GM23338 (cell line): Measurements from ENCODE around the gene LSM12. TPM values are rescaled to one million over a fixed set of nuclear protein-coding genes. Genes with fewer than 3 reads are reported as not detected.

ENCODE experiments used
- ATAC-seq: fragments of 200-7000 bp; cut with Tn5 transposase; 3 replicates; pipeline ENCODE4 v1.9.1; 2020
- DNase-seq: peaks from one replicate; pipeline ENCODE4 v3.0.0-alpha.2; 2015; ENCODE audit warnings: low spot score
- H2AFZ ChIP-seq: fragments of 200-600 bp; sonication (generic); 2 replicates; pipeline ENCODE4 v1.8.0; 2016; ENCODE audit warnings: antibody characterized with exemption, mild to moderate bottlenecking, moderate library complexity
- H3F3A ChIP-seq: fragments of 200-600 bp; sonication (generic); replicated peaks from 2 replicates; pipeline ENCODE4 v1.8.0; 2017; ENCODE audit warnings: antibody characterized with exemption, mixed run types, low read depth
- H3K27ac ChIP-seq: fragments of 200-600 bp; sonication (generic); 2 replicates; pipeline ENCODE4 v1.6.1; 2016; ENCODE audit warnings: low read depth
- H3K27me3 ChIP-seq: fragments of 200-600 bp; sonication (generic); 2 replicates; pipeline ENCODE4 v1.8.0; 2016; ENCODE audit warnings: mild to moderate bottlenecking, mixed run types, moderate library complexity; ENCODE audit not compliant: insufficient read depth
- H3K36me3 ChIP-seq: fragments of 200-600 bp; sonication (generic); 2 replicates; pipeline ENCODE4 v1.8.0; 2016; ENCODE audit warnings: mild to moderate bottlenecking; ENCODE audit not compliant: insufficient read depth
- H3K4me1 ChIP-seq: fragments of 200-600 bp; sonication (generic); 2 replicates; pipeline ENCODE4 v1.8.0; 2016; ENCODE audit warnings: mild to moderate bottlenecking, moderate library complexity; ENCODE audit not compliant: insufficient read depth
- H3K4me2 ChIP-seq: fragments of 200-600 bp; sonication (generic); 2 replicates; pipeline ENCODE4 v1.7.1; 2017; ENCODE audit warnings: mixed run types
- H3K4me3 ChIP-seq: fragments of 200-600 bp; sonication (generic); 2 replicates; pipeline ENCODE4 v1.6.1; 2016; ENCODE audit warnings: mixed run types
- H3K79me2 ChIP-seq: fragments of 200-600 bp; sonication (generic); replicated peaks from 2 replicates; pipeline ENCODE4 v1.8.0; 2017; ENCODE audit warnings: mild to moderate bottlenecking; ENCODE audit not compliant: insufficient read depth
- H3K9me2 ChIP-seq: fragments of 200-600 bp; sonication (generic); 2 replicates; pipeline ENCODE4 v1.8.0; 2017; ENCODE audit not compliant: insufficient read depth
- H4K20me1 ChIP-seq: fragments of 200-600 bp; sonication (generic); replicated peaks from 2 replicates; pipeline ENCODE4 v1.8.0; 2017; ENCODE audit warnings: mild to moderate bottlenecking; ENCODE audit not compliant: insufficient read depth
- H3K27ac Mint-ChIP-seq: 2 replicates; pipeline ENCODE4 v1.8.0; 2020; ENCODE audit warnings: inconsistent platforms, mild to moderate bottlenecking, moderate library complexity, mixed read lengths
- H3K27me3 Mint-ChIP-seq: 3 replicates; pipeline ENCODE4 v1.8.0; 2022; ENCODE audit warnings: low read depth, mild to moderate bottlenecking, moderate library complexity, mixed read lengths, inconsistent platforms; ENCODE audit not compliant: insufficient read depth, poor library complexity
- H3K36me3 Mint-ChIP-seq: 3 replicates; pipeline ENCODE4 v1.8.0; 2021; ENCODE audit warnings: low read depth, mild to moderate bottlenecking, inconsistent platforms, moderate library complexity, mixed read lengths
- H3K4me1 Mint-ChIP-seq: 3 replicates; pipeline ENCODE4 v1.8.0; 2020; ENCODE audit warnings: mild to moderate bottlenecking, inconsistent platforms, mixed read lengths
- H3K4me3 Mint-ChIP-seq: 3 replicates; pipeline ENCODE4 v1.8.0; 2021; ENCODE audit warnings: moderate library complexity, mild to moderate bottlenecking, inconsistent platforms, mixed read lengths
- H3K9me3 Mint-ChIP-seq: 3 replicates; pipeline ENCODE4 v1.8.0; 2020; ENCODE audit warnings: moderate library complexity, mild to moderate bottlenecking, inconsistent platforms, mixed read lengths
- CREB1 ChIP-seq: fragments of 250-450 bp; sonication (Bioruptor Pico); IDR thresholded peaks from 2 replicates; pipeline ENCODE4 v1.5.0; 2020; ENCODE audit warnings: low read depth, mild to moderate bottlenecking, moderate library complexity
- EZH2phosphoT487 ChIP-seq: fragments of 200-600 bp; sonication (generic); IDR thresholded peaks from one replicate; pipeline ENCODE4 v1.8.1; 2018; ENCODE audit warnings: antibody characterized with exemption; ENCODE audit not compliant: unreplicated experiment
- JUNB ChIP-seq: IDR thresholded peaks from one replicate; pipeline ENCODE4 v1.6.1; 2016; ENCODE audit warnings: antibody characterized with exemption; ENCODE audit not compliant: unreplicated experiment
- NANOG ChIP-seq: IDR thresholded peaks from 2 replicates; pipeline ENCODE4 v1.6.1; 2016; ENCODE audit warnings: antibody characterized with exemption, borderline replicate concordance
- POLR2AphosphoS5 ChIP-seq: IDR thresholded peaks from 2 replicates; pipeline ENCODE4 v1.6.1; 2016; ENCODE audit warnings: antibody characterized with exemption, low read depth
- STAT1 ChIP-seq: IDR thresholded peaks from one replicate; pipeline ENCODE4 v1.6.1; 2016; ENCODE audit warnings: antibody characterized with exemption; ENCODE audit not compliant: unreplicated experiment
- ZNF114 ChIP-seq: fragments of 250-450 bp; sonication (Bioruptor Pico); IDR thresholded peaks from 2 replicates; pipeline ENCODE4 v1.5.0; 2020; ENCODE audit warnings: mild to moderate bottlenecking, moderate library complexity
- ZNF331 ChIP-seq: fragments of 250-450 bp; sonication (Bioruptor Pico); IDR thresholded peaks from 2 replicates; pipeline ENCODE4 v1.5.0; 2020; ENCODE audit warnings: low read depth, mild to moderate bottlenecking, moderate library complexity
- polyA plus RNA-seq: library from polyadenylated mRNA; unstranded; fragments of >200 nt; fragmentation: Nextera tagmentation; extraction: Ambion mirVana; gene quantifications from 2 replicates; pipeline ENCODE4 v1.2.1, GENCODE V29; 2016
- total RNA-seq: library from RNA; depleted of rRNA; stranded (reverse); fragments of >200 nt; shearing (Covaris generic); gene quantifications from 2 replicates; pipeline ENCODE4 v1.2.3, GENCODE V29; 2014
- TF ChIP-seq, protein P1 (sequence below): IDR thresholded peaks from 2 replicates; pipeline ENCODE4 v1.6.1; 2016; ENCODE audit warnings: antibody characterized with exemption
- TF ChIP-seq, protein P2 (sequence below), 2 experiments: fragments of 200-600 bp in 1 of 2; sonication (generic) in 1 of 2; conservative IDR thresholded peaks; 2 replicates each; pipeline versions ENCODE4 v1.5.1 to v1.6.1; 2016 to 2017; ENCODE audit warnings: antibody characterized with exemption in 2 of 2, low read depth in 2 of 2, mild to moderate bottlenecking in 2 of 2, moderate library complexity in 1 of 2
- TF ChIP-seq, protein P3 (sequence below): fragments of 250-450 bp; sonication (Bioruptor Pico); IDR thresholded peaks from 2 replicates; pipeline ENCODE4 v1.5.0; 2020; ENCODE audit warnings: mild to moderate bottlenecking, moderate library complexity

The LSM12 gene
- total and polyA plus RNA-seq, 2 experiments from 2014 or later: 72.7 to 241 TPM

DNA sequence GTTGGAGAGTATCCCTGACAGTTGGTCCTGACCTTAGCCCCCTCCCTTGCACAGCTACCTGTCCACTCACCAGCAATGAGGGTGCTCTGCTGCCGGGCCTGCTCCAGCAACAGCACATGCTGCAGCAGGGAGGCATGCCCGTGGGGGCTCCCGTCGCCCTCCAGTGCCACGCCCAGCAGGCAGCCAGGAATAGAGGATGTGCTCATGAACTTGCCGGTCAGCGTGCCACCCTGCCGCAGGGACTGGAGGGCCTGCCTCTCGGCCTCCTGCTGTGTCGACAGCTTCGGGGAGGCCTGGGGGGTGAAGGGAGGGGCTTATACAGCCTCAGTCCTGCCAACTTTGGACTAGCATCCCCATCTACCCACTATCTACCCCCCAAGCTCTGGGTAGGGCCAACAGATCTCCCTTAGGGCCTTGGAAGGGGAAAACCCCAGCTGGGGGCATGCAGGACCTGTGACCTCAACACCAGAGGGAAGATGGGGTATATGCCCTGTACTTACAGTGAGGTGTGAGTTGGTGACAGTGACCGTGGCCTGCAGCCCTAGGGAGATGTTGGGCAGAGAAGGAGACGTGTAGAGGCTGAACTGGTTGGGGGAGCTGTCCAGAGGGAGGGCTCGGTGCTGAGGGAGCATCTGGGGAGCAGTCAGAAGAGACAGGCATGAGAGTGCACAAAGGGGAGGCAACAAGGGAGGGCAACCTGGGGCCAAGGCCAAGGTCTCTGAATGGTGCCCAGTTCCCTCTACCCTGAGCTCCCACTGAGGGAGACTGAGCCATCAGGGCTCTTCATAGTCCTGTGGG, 24.9 kb upstream of the LSM12 start (continued):
- no peak for TF ChIP-seq POLR2AphosphoS5
- TF ChIP-seq, protein P1, sequence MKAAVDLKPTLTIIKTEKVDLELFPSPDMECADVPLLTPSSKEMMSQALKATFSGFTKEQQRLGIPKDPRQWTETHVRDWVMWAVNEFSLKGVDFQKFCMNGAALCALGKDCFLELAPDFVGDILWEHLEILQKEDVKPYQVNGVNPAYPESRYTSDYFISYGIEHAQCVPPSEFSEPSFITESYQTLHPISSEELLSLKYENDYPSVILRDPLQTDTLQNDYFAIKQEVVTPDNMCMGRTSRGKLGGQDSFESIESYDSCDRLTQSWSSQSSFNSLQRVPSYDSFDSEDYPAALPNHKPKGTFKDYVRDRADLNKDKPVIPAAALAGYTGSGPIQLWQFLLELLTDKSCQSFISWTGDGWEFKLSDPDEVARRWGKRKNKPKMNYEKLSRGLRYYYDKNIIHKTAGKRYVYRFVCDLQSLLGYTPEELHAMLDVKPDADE: no peak
- TF ChIP-seq, protein P2, sequence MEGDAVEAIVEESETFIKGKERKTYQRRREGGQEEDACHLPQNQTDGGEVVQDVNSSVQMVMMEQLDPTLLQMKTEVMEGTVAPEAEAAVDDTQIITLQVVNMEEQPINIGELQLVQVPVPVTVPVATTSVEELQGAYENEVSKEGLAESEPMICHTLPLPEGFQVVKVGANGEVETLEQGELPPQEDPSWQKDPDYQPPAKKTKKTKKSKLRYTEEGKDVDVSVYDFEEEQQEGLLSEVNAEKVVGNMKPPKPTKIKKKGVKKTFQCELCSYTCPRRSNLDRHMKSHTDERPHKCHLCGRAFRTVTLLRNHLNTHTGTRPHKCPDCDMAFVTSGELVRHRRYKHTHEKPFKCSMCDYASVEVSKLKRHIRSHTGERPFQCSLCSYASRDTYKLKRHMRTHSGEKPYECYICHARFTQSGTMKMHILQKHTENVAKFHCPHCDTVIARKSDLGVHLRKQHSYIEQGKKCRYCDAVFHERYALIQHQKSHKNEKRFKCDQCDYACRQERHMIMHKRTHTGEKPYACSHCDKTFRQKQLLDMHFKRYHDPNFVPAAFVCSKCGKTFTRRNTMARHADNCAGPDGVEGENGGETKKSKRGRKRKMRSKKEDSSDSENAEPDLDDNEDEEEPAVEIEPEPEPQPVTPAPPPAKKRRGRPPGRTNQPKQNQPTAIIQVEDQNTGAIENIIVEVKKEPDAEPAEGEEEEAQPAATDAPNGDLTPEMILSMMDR (conservative IDR thresholded peaks at IDR 0.05; ENCODE audit: low read depth in 2 of 2): no peak
- no peak for TF ChIP-seq ZNF331
- no peak for TF ChIP-seq ZNF114 (CRISPR knock-in tag)
- TF ChIP-seq JUNB: no peak
- no peak for TF ChIP-seq NANOG

DNA sequence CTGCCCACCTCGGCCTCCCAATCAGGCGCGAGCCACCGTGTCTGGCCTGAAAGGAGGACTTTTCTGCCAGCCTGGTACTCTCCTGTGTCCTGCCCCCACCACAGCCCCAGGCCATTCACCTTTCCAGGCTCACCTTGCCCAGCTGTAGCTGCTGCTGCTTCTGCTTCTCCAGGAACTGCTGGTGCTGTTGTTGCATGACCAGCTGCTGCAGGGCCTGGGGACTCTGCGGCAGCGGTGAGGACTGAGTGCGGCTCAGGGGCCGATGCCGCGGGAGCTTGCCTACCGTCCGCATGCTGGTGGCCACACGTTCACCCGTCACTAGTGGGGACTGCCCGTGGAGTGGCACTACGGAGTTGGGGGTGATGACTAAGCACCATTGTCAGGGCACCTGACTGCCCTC, 21.8 kb upstream of the LSM12 start:
- Histone ChIP-seq H3K27me3 (no peaks in the 10 kb centered on the region), H4K20me1 (no peaks in the 10 kb centered on the region; the same call in 1 of the 2 replicates), H3K4me2 (no peak overlapping the region), H3K4me1 (peaks cover 17% of the 10 kb centered on the region), H3K4me3 (no peak overlapping the region), H3K36me3 (no peaks in the 10 kb centered on the region; the same call in 1 of the 2 replicates), H2AFZ (no peak overlapping the region), H3F3A (0 out of 2 replicates have a peak, but pooled peaks cover 9% of the 10 kb centered on the region), H3K27ac (peak overlapping the region; percentile 66; the same call in 1 of the 2 replicates), H3K79me2 (no peaks in the 10 kb centered on the region), H3K9me2 (no peaks in the 10 kb centered on the region)
- DNase-seq (no peak), ATAC-seq (no peak)
- no peak overlapping the region for H3K4me3 Mint-ChIP-seq
- H3K9me3 Mint-ChIP-seq: no peaks in the 10 kb centered on the region; the same call in 2 of the 3 replicates
- peaks cover 40% of the 10 kb centered on the region for H3K4me1 Mint-ChIP-seq
- H3K27me3 Mint-ChIP-seq: peaks cover 22% of the 10 kb centered on the region
- peaks cover 38% of the 10 kb centered on the region for H3K36me3 Mint-ChIP-seq
- H3K27ac Mint-ChIP-seq: peak overlapping the region; percentile 94
- TF ChIP-seq POLR2AphosphoS5: no peak
- no peak for TF ChIP-seq EZH2phosphoT487
- TF ChIP-seq, protein P3, sequence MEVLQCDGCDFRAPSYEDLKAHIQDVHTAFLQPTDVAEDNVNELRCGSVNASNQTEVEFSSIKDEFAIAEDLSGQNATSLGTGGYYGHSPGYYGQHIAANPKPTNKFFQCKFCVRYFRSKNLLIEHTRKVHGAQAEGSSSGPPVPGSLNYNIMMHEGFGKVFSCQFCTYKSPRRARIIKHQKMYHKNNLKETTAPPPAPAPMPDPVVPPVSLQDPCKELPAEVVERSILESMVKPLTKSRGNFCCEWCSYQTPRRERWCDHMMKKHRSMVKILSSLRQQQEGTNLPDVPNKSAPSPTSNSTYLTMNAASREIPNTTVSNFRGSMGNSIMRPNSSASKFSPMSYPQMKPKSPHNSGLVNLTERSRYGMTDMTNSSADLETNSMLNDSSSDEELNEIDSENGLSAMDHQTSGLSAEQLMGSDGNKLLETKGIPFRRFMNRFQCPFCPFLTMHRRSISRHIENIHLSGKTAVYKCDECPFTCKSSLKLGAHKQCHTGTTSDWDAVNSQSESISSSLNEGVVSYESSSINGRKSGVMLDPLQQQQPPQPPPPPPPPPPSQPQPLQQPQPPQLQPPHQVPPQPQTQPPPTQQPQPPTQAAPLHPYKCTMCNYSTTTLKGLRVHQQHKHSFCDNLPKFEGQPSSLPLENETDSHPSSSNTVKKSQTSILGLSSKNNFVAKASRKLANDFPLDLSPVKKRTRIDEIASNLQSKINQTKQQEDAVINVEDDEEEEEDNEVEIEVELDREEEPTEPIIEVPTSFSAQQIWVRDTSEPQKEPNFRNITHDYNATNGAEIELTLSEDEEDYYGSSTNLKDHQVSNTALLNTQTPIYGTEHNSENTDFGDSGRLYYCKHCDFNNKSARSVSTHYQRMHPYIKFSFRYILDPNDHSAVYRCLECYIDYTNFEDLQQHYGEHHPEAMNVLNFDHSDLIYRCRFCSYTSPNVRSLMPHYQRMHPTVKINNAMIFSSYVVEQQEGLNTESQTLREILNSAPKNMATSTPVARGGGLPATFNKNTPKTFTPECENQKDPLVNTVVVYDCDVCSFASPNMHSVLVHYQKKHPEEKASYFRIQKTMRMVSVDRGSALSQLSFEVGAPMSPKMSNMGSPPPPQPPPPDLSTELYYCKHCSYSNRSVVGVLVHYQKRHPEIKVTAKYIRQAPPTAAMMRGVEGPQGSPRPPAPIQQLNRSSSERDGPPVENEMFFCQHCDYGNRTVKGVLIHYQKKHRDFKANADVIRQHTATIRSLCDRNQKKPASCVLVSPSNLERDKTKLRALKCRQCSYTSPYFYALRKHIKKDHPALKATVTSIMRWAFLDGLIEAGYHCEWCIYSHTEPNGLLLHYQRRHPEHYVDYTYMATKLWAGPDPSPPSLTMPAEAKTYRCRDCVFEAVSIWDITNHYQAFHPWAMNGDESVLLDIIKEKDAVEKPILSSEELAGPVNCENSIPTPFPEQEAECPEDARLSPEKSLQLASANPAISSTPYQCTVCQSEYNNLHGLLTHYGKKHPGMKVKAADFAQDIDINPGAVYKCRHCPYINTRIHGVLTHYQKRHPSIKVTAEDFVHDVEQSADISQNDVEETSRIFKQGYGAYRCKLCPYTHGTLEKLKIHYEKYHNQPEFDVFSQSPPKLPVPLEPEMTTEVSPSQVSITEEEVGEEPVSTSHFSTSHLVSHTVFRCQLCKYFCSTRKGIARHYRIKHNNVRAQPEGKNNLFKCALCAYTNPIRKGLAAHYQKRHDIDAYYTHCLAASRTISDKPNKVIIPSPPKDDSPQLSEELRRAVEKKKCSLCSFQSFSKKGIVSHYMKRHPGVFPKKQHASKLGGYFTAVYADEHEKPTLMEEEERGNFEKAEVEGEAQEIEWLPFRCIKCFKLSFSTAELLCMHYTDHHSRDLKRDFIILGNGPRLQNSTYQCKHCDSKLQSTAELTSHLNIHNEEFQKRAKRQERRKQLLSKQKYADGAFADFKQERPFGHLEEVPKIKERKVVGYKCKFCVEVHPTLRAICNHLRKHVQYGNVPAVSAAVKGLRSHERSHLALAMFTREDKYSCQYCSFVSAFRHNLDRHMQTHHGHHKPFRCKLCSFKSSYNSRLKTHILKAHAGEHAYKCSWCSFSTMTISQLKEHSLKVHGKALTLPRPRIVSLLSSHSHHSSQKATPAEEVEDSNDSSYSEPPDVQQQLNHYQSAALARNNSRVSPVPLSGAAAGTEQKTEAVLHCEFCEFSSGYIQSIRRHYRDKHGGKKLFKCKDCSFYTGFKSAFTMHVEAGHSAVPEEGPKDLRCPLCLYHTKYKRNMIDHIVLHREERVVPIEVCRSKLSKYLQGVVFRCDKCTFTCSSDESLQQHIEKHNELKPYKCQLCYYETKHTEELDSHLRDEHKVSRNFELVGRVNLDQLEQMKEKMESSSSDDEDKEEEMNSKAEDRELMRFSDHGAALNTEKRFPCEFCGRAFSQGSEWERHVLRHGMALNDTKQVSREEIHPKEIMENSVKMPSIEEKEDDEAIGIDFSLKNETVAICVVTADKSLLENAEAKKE (CRISPR knock-in tag): no peak
- no peak for TF ChIP-seq CREB1 (CRISPR knock-in tag)
- TF ChIP-seq JUNB: no peak
- TF ChIP-seq STAT1: no peak
- TF ChIP-seq, protein P2 (conservative IDR thresholded peaks at IDR 0.05; ENCODE audit: low read depth in 2 of 2): no peak
- TF ChIP-seq ZNF331: no peak
- no peak for TF ChIP-seq NANOG
- no peak for TF ChIP-seq ZNF114 (CRISPR knock-in tag)
